ENCODE measurements around the gene DCLK1.

DCLK1 gene

GRCh38 chr13:35785576-35786303 lies 345.4 kb downstream of the DCLK1 start:
- no peak for DNase-seq (ENCODE audit: low read depth)

- DNase-seq (ENCODE audit: low read depth): no peak
These were observed 346.8 kb downstream of the DCLK1 start for GRCh38 chr13:35784286-35784951.

- DNase-seq (ENCODE audit: low read depth): no peak
These were observed 348.4 kb downstream of the DCLK1 start for GRCh38 chr13:35782793-35783192.

- DNase-seq (ENCODE audit: low read depth): no peak
These were observed 349.9 kb downstream of the DCLK1 start for GRCh38 chr13:35781036-35782000.

- DNase-seq (ENCODE audit: low read depth): no peak
These were observed 350.6 kb downstream of the DCLK1 start for GRCh38 chr13:35780613-35781012.

GRCh38 chr13:35771898-35772297 lies 359.3 kb downstream of the DCLK1 start:
- no peak for DNase-seq (ENCODE audit: low read depth)

- no peak for DNase-seq (ENCODE audit: low read depth)
These were observed 360.4 kb downstream of the DCLK1 start for GRCh38 chr13:35770756-35771297.

- DNase-seq (ENCODE audit: low read depth): no peak
These were observed 361.4 kb downstream of the DCLK1 start for GRCh38 chr13:35769812-35770211.

GRCh38 chr13:35768551-35768950 lies 362.6 kb downstream of the DCLK1 start:
- DNase-seq (ENCODE audit: low read depth): no peak

GRCh38 chr13:35768073-35768472 lies 363.1 kb downstream of the DCLK1 start:
- DNase-seq (ENCODE audit: low read depth): no peak

GRCh38 chr13:35767256-35767976 lies 363.8 kb downstream of the DCLK1 start:
- DNase-seq (ENCODE audit: low read depth): no peak

- DNase-seq (ENCODE audit: low read depth): no peak
These were observed 364.5 kb downstream of the DCLK1 start for GRCh38 chr13:35766663-35767062.

- DNase-seq (ENCODE audit: low read depth): no peak
These were observed 365.2 kb downstream of the DCLK1 start for GRCh38 chr13:35765941-35766340.

- no peak for DNase-seq (ENCODE audit: low read depth)
These were observed 365.8 kb downstream of the DCLK1 start for GRCh38 chr13:35765366-35765765.

GRCh38 chr13:35764326-35765015 lies 366.7 kb downstream of the DCLK1 start:
- DNase-seq (ENCODE audit: low read depth): no peak

- no peak for DNase-seq (ENCODE audit: low read depth)
These were observed 367.4 kb downstream of the DCLK1 start for GRCh38 chr13:35763782-35764123.

- no peak for DNase-seq (ENCODE audit: low read depth)
These were observed 368.0 kb downstream of the DCLK1 start for GRCh38 chr13:35763060-35763781.

- no peak for DNase-seq (ENCODE audit: low read depth)
These were observed 369.5 kb downstream of the DCLK1 start for GRCh38 chr13:35761440-35762252.

GRCh38 chr13:35760735-35761281 lies 370.4 kb downstream of the DCLK1 start:
- DNase-seq (ENCODE audit: low read depth): no peak

All from activated T-cell treated with anti-CD3 and anti-CD28 coated beads for 48 hours (primary cell).